ENCODE data around the gene RFT1.

DNA sequence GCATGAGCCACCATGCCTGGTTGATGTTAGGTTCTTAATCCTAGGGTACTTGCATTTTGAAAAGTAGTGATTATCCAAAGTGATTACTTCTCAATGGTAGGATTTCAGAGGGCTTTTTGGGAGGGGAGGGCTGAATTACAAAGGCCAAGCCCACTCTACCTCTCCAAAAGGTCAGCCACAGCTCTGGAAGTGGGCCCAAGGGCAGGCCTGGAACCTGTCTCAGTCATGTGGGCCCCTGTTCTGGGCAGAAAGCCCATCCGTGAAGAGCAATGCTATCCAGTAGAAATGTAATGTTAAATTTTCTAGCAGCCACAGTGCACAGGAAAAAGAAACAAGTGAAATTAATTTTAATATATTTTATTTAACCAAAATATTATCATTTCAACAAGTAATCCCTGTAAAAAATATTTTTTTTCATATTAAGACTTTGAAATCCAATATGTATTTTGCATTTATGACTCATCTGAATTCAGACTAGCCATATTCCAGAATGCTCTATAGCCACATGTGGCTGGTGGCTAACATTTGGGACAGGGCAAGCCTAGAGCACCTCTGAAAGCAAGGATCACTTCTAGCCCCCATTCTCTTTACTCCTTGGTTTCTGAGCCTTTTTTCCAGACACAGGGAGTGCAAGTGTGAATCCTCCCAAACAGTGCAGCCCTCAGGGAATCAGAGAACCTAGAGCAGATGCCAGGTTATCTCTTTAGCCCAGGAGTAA is 16.8 kb downstream of the RFT1 start:
- TF ChIP-seq, protein P1, sequence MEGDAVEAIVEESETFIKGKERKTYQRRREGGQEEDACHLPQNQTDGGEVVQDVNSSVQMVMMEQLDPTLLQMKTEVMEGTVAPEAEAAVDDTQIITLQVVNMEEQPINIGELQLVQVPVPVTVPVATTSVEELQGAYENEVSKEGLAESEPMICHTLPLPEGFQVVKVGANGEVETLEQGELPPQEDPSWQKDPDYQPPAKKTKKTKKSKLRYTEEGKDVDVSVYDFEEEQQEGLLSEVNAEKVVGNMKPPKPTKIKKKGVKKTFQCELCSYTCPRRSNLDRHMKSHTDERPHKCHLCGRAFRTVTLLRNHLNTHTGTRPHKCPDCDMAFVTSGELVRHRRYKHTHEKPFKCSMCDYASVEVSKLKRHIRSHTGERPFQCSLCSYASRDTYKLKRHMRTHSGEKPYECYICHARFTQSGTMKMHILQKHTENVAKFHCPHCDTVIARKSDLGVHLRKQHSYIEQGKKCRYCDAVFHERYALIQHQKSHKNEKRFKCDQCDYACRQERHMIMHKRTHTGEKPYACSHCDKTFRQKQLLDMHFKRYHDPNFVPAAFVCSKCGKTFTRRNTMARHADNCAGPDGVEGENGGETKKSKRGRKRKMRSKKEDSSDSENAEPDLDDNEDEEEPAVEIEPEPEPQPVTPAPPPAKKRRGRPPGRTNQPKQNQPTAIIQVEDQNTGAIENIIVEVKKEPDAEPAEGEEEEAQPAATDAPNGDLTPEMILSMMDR (IDR thresholded peaks at IDR 0.05): no peak
- no peak for TF ChIP-seq EZH2 (IDR thresholded peaks at IDR 0.05)
- TF ChIP-seq EZH2phosphoT487 (IDR thresholded peaks at IDR 0.05): no peak

Measured in neural progenitor cell (in vitro differentiated cells).